Sigmoid colon (tissue), 7 donors: ENCODE data around the gene NOC3L. TPM values are rescaled to one million over a fixed set of nuclear protein-coding genes. Genes with fewer than 3 reads are reported as not detected.

ENCODE experiments used
- DNase-seq: peaks from one replicate; pipeline ENCODE4 v3.0.0-alpha.2; 2019
- H3K27ac ChIP-seq, 4 donors: fragments of 200-600 bp; sonication (generic); one replicate each; pipeline ENCODE4 v1.5.1; 2016 to 2019; ENCODE audit warnings: mild to moderate bottlenecking in 1 of 4
- H3K27me3 ChIP-seq, 3 donors: fragments of 200-600 bp; sonication (generic); one replicate each; pipeline ENCODE4 v1.5.1; 2019; ENCODE audit warnings: mild to moderate bottlenecking in 1 of 3
- H3K36me3 ChIP-seq, 4 donors: fragments of 200-600 bp; sonication (generic); one replicate each; pipeline ENCODE4 v1.5.1; 2016 to 2019
- H3K4me1 ChIP-seq, 4 donors: fragments of 200-600 bp; sonication (generic); one replicate each; pipeline ENCODE4 v1.5.1; 2017 to 2019
- H3K4me3 ChIP-seq, 4 donors: fragments of 200-600 bp; sonication (generic); one replicate each; pipeline ENCODE4 v1.5.1; 2017 to 2019; ENCODE audit warnings: mild to moderate bottlenecking in 2 of 4, moderate library complexity in 1 of 4
- H3K9me3 ChIP-seq, 4 donors: fragments of 200-600 bp in 3 of 4; sonication (generic) in 3 of 4; one replicate each; pipeline versions ENCODE4 v1.5.1 to v1.6.1; 2013 to 2019
- CTCF ChIP-seq, 4 experiments: fragments of 450-650 bp in 3 of 4; fragments of 200-600 bp in 1 of 4; IDR thresholded peaks; one replicate each; pipeline ENCODE4 v1.5.1; 2016 to 2019; ENCODE audit warnings: antibody characterized with exemption in 4 of 4, mild to moderate bottlenecking in 3 of 4, moderate library complexity in 2 of 4
- EP300 ChIP-seq, 4 donors: sonication (generic); formaldehyde crosslinking; IDR thresholded peaks; one replicate each; pipeline ENCODE4 v1.6.1; 2017; ENCODE audit warnings: antibody characterized with exemption in 4 of 4
- POLR2A ChIP-seq, 2 donors: fragments of 450-650 bp; IDR thresholded peaks; one replicate each; pipeline ENCODE4 v1.6.1; 2016; ENCODE audit warnings: antibody characterized with exemption in 2 of 2, mild to moderate bottlenecking in 2 of 2, moderate library complexity in 2 of 2
- POLR2AphosphoS5 ChIP-seq, 4 donors: sonication (generic); formaldehyde crosslinking; IDR thresholded peaks; one replicate each; pipeline ENCODE4 v1.6.1; 2017; ENCODE audit warnings: antibody characterized with exemption in 4 of 4
- WGBS, 2 donors: extraction: QIAGEN DNeasy Blood & Tissue Kit; methylation state at CpG; one replicate each; pipeline ENCODE4 v1.1.7; 2013; 5-methylcytosine and 5-hydroxymethylcytosine counted together
- intact Hi-C: fragments of 100-400 bp; cut with DNase I; formaldehyde crosslinking; loops from one replicate; pipeline ENCODE4 v1.15.1; 2023
- polyA plus RNA-seq, 3 donors: library from polyadenylated mRNA; stranded (reverse); fragments of 200-250 nt; gene quantifications; one replicate each; pipeline ENCODE4 v1.2.3, GENCODE V29; 2013
- total RNA-seq, 4 donors: library from RNA; depleted of rRNA; stranded (reverse); fragments of >200 nt; gene quantifications; one replicate each; pipeline ENCODE4 v1.1.0, GENCODE V29; 2016
- donor health status: healthy with polysubstance abuse.
- donor health status: Bipolar disorder and iron deficiency.
- donor health status: healthy.

NOC3L gene
- total and polyA plus RNA-seq, 7 donors = 1.8 to 17.8 (median 14.1) TPM

- Histone ChIP-seq H3K4me3 (no peak overlapping the region), H3K36me3 (peaks cover 0 to 11% (median 0%) of the 10 kb centered on the region in 4 donors), H3K4me1 (no peaks in the 10 kb centered on the region), H3K27me3 (no peaks in the 10 kb centered on the region), H3K9me3 (no peaks in the 10 kb centered on the region), H3K27ac (no peak overlapping the region)
- intact Hi-C loops = no loop called here
- 87 to 92% methylated on average over 4 of the region's 4 CpGs for WGBS, 2 donors
- TF ChIP-seq POLR2A (IDR thresholded peaks at IDR 0.05) = no peak
- TF ChIP-seq EP300 (IDR thresholded peaks at IDR 0.05) = no peak
- TF ChIP-seq CTCF (IDR thresholded peaks at IDR 0.05) = no peak
- TF ChIP-seq POLR2AphosphoS5 (IDR thresholded peaks at IDR 0.05) = no peak
- DNase-seq = no peak
These were observed 75.8 kb downstream of the NOC3L start for GRCh38 chr10:94286901-94287300.

GRCh38 chr10:94285271-94285670 is 77.5 kb downstream of the NOC3L start:
- H3K27me3 ChIP-seq = no peaks in the 10 kb centered on the region
- H3K36me3 ChIP-seq = peaks cover 0 to 11% (median 0%) of the 10 kb centered on the region in 4 donors
- TF ChIP-seq POLR2AphosphoS5 (IDR thresholded peaks at IDR 0.05) = no peak
- no peaks in the 10 kb centered on the region for H3K9me3 ChIP-seq
- WGBS, 2 donors = 91 to 97% methylated on average over 7 of the region's 7 CpGs
- no peak overlapping the region for H3K27ac ChIP-seq
- peaks cover 0 to 1% (median 0%) of the 10 kb centered on the region in 4 donors for H3K4me1 ChIP-seq
- no peak overlapping the region for H3K4me3 ChIP-seq
- intact Hi-C loops = no loop called here
- DNase-seq = no peak

Other genes starting within 250 kb of the NOC3L start
- 10 to 100 TPM; 16.3 to 24.4 (median 19.1) TPM for gene TBC1D12, start 39.6 kb upstream of the NOC3L start, total RNA-seq
- 10 to 100 TPM in 2 of 3 donors, 1 to 10 TPM in 1; 5.5 to 13.2 (median 10.8) TPM for gene TBC1D12, start 39.6 kb upstream of the NOC3L start, polyA plus RNA-seq
- 10 to 100 TPM in 1 of 4 donors, 1 to 10 TPM in 2, under 1 TPM in 1; 0.99 to 11.8 (median 1.1) TPM for gene HELLS, start 182.8 kb upstream of the NOC3L start, total RNA-seq
- gene HELLS, start 182.8 kb upstream of the NOC3L start, polyA plus RNA-seq = 10 to 100 TPM in 1 of 3 donors, 1 to 10 TPM in 2; 1.6 to 11.8 (median 2.4) TPM